H1 (cell line): ENCODE results near the gene PLPP2. TPM values are rescaled to one million over a fixed set of nuclear protein-coding genes. Genes with fewer than 3 reads are reported as not detected.

Experiments
- CTCF ChIA-PET: fragments of 300-600 bp; sonication (Branson Sonifier 250); formaldehyde crosslinking; loops from one replicate; lab custom pipeline; 2021; ENCODE audit not compliant: partially characterized antibody; lab: Charles Lee
- POLR2A ChIA-PET: fragments of 300-600 bp; sonication (Branson Sonifier 250); formaldehyde crosslinking; loops from one replicate; lab custom pipeline; 2021; ENCODE audit warnings: inconsistent platforms; ENCODE audit not compliant: partially characterized antibody; lab: Charles Lee
- DNase-seq, 2 experiments: peaks; one replicate each; pipeline versions ENCODE4 v3.0.0 to v3.0.0-alpha.2; 2010 to 2022; ENCODE audit warnings: low spot score in 2 of 2, low read depth in 1 of 2, mixed read lengths in 1 of 2
- FAIRE-seq: peaks from 2 replicates; lab custom pipeline; 2011; peaks lifted over from hg19 to GRCh38; lab: Jason Lieb, UNC
- H2AFZ ChIP-seq: 2 replicates; pipeline ENCODE4 v1.8.1; 2012; ENCODE audit warnings: low read length, inconsistent platforms
- H2AK5ac ChIP-seq: 2 replicates; pipeline ENCODE4 v1.6.1; 2013; ENCODE audit warnings: low read depth, low read length
- H2BK120ac ChIP-seq: replicated peaks from 2 replicates; pipeline ENCODE3; 2013; ENCODE audit warnings: low read depth, low read length, inconsistent platforms
- H2BK12ac ChIP-seq: 2 replicates; pipeline ENCODE4 v1.6.1; 2013; ENCODE audit warnings: low read depth, low read length
- H2BK15ac ChIP-seq: 2 replicates; pipeline ENCODE4 v1.6.1; 2013; ENCODE audit warnings: low read length
- H2BK20ac ChIP-seq: 2 replicates; pipeline ENCODE4 v1.6.1; 2013; ENCODE audit warnings: low read length
- H2BK5ac ChIP-seq: 2 replicates; pipeline ENCODE4 v1.6.1; 2013; ENCODE audit warnings: low read depth, low read length
- H3K14ac ChIP-seq: 2 replicates; pipeline ENCODE4 v1.6.1; 2013; ENCODE audit warnings: inconsistent platforms; ENCODE audit not compliant: insufficient read length
- H3K18ac ChIP-seq: 2 replicates; pipeline ENCODE4 v1.6.1; 2013; ENCODE audit warnings: low read length; ENCODE audit errors: extremely low read depth
- H3K23ac ChIP-seq: 2 replicates; pipeline ENCODE4 v1.6.1; 2013; ENCODE audit warnings: inconsistent platforms; ENCODE audit not compliant: insufficient read length
- H3K23me2 ChIP-seq: 2 replicates; pipeline ENCODE4 v1.6.1; 2013; ENCODE audit warnings: low read depth, low read length
- H3K27ac ChIP-seq: 2 replicates; pipeline ENCODE4 v1.6.1; 2011; ENCODE audit warnings: low read depth, low read length, inconsistent platforms
- H3K27me3 ChIP-seq, 4 experiments: replicated peaks in 1 of 4; 1 replicate in 1 of 4; 2 replicates in 3 of 4; pipeline versions ENCODE4 v1.6.1 to v1.8.1; 2011 to 2013; ENCODE audit warnings: low read length in 3 of 4, mild to moderate bottlenecking in 3 of 4, inconsistent platforms in 2 of 4, mixed read lengths in 2 of 4, moderate library complexity in 1 of 4; ENCODE audit not compliant: control insufficient read depth in 3 of 4, insufficient read depth in 3 of 4; ENCODE audit errors: extremely low read depth in 1 of 4
- H3K36me3 ChIP-seq, 4 experiments: 2 replicates each; pipeline versions ENCODE4 v1.6.1 to v1.8.1; 2011 to 2013; ENCODE audit warnings: mild to moderate bottlenecking in 4 of 4, low read length in 3 of 4, moderate library complexity in 2 of 4, control low read depth in 1 of 4, inconsistent platforms in 1 of 4; ENCODE audit not compliant: insufficient read depth in 4 of 4, control insufficient read depth in 2 of 4
- H3K4ac ChIP-seq: replicated peaks from 2 replicates; pipeline ENCODE3; 2013; ENCODE audit warnings: low read length, low read depth, mixed read lengths, inconsistent platforms; ENCODE audit not compliant: insufficient read length
- H3K4me1 ChIP-seq, 4 experiments: replicated peaks in 1 of 4; 1 replicate in 1 of 4; 2 replicates in 3 of 4; pipeline versions ENCODE4 v1.6.1 to v1.8.1; 2011 to 2013; ENCODE audit warnings: low read length in 3 of 4, inconsistent platforms in 2 of 4, mixed read lengths in 1 of 4; ENCODE audit not compliant: insufficient read depth in 4 of 4, control insufficient read depth in 3 of 4
- H3K4me2 ChIP-seq, 2 experiments: 2 replicates each; pipeline versions ENCODE4 v1.6.1 to v1.8.1; 2011 to 2013; ENCODE audit warnings: low read depth in 2 of 2, low read length in 2 of 2, control low read depth in 1 of 2, inconsistent platforms in 1 of 2, mild to moderate bottlenecking in 1 of 2; ENCODE audit not compliant: insufficient read depth in 1 of 2
- H3K4me3 ChIP-seq, 4 experiments: fragments of 200-600, 300-600 bp in 1 of 4; sonication (generic), shearing (Covaris generic), sonication (Bioruptor Twin) in 1 of 4; 2 replicates each; pipeline versions ENCODE4 v1.5.1 to v1.8.1; 2011 to 2016; ENCODE audit warnings: low read length in 4 of 4, low read depth in 3 of 4, control low read depth in 2 of 4, inconsistent platforms in 2 of 4, mild to moderate bottlenecking in 2 of 4, mixed read lengths in 1 of 4, moderate library complexity in 1 of 4; ENCODE audit not compliant: insufficient read depth in 2 of 4; ENCODE audit errors: extremely low read depth in 1 of 4
- H3K56ac ChIP-seq: replicated peaks from 2 replicates; pipeline ENCODE3; 2013; ENCODE audit warnings: low read depth, mild to moderate bottlenecking, mixed read lengths, low read length, inconsistent platforms; ENCODE audit not compliant: insufficient read length
- H3K79me1 ChIP-seq: 2 replicates; pipeline ENCODE4 v1.6.1; 2013; ENCODE audit warnings: low read depth, low read length, control low read depth
- H3K79me2 ChIP-seq, 2 experiments: 2 replicates each; pipeline versions ENCODE4 v1.6.1 to v1.8.1; 2012 to 2013; ENCODE audit warnings: low read length in 2 of 2, mild to moderate bottlenecking in 2 of 2, inconsistent platforms in 1 of 2; ENCODE audit not compliant: insufficient read depth in 2 of 2, control insufficient read depth in 1 of 2
- H3K9ac ChIP-seq, 4 experiments: replicated peaks in 1 of 4; 1 replicate in 1 of 4; 2 replicates in 3 of 4; pipeline versions ENCODE4 v1.6.1 to v1.8.1; 2011 to 2013; ENCODE audit warnings: low read depth in 3 of 4, low read length in 3 of 4, control low read depth in 2 of 4, mild to moderate bottlenecking in 2 of 4, moderate library complexity in 2 of 4, inconsistent platforms in 1 of 4; ENCODE audit errors: extremely low read depth in 1 of 4
- H3K9me3 ChIP-seq, 2 experiments: 2 replicates each; pipeline versions ENCODE4 v1.6.1 to v1.8.1; 2012 to 2013; ENCODE audit warnings: mild to moderate bottlenecking in 2 of 2, moderate library complexity in 2 of 2, control low read depth in 1 of 2, inconsistent platforms in 1 of 2, low read depth in 1 of 2, low read length in 1 of 2, mixed read lengths in 1 of 2; ENCODE audit not compliant: insufficient read depth in 2 of 2
- H4K20me1 ChIP-seq, 2 experiments: replicated peaks in 1 of 2; 2 replicates each; pipeline versions ENCODE3 to v1.8.1; 2011 to 2013; ENCODE audit warnings: inconsistent platforms in 2 of 2, low read length in 2 of 2, mild to moderate bottlenecking in 1 of 2; ENCODE audit not compliant: insufficient read depth in 2 of 2, control insufficient read depth in 1 of 2
- H4K5ac ChIP-seq: 2 replicates; pipeline ENCODE4 v1.6.1; 2013; ENCODE audit warnings: low read length, low read depth, mixed read lengths, inconsistent platforms; ENCODE audit not compliant: insufficient read length
- H4K8ac ChIP-seq: 2 replicates; pipeline ENCODE4 v1.8.0; 2013; ENCODE audit warnings: mild to moderate bottlenecking, moderate library complexity, low read length, inconsistent platforms; ENCODE audit not compliant: insufficient read depth; ENCODE audit errors: extremely low read depth
- H4K91ac ChIP-seq: replicated peaks from 2 replicates; pipeline ENCODE3; 2013; ENCODE audit warnings: low read length, mixed read lengths, inconsistent platforms; ENCODE audit not compliant: insufficient read length
- CHD1 ChIP-seq: IDR thresholded peaks from 2 replicates; pipeline ENCODE4 v1.6.1; 2012; ENCODE audit warnings: low read depth, low read length, improper control_type of control experiment
- NANOG ChIP-seq: IDR thresholded peaks from 2 replicates; pipeline ENCODE4 v1.6.1; 2011; ENCODE audit warnings: low read length, low read depth, mild to moderate bottlenecking, inconsistent platforms; ENCODE audit not compliant: insufficient read depth, poor library complexity, severe bottlenecking
- RBBP5 ChIP-seq: IDR thresholded peaks from 2 replicates; pipeline ENCODE4 v1.7.1; 2012; ENCODE audit warnings: low read depth, mild to moderate bottlenecking, inconsistent platforms, low read length, moderate library complexity, borderline replicate concordance
- TAF7 ChIP-seq: optimal IDR thresholded peaks from 2 replicates; pipeline ENCODE3; 2011; ENCODE audit warnings: low read depth, mild to moderate bottlenecking, inconsistent platforms, low read length, moderate library complexity, borderline replicate concordance
- WGBS, 2 experiments: shearing (Covaris generic) in 1 of 2; methylation state at CpG; one replicate each; pipeline versions ENCODE4 v1.1.6 to v1.1.7; 2013 to 2015; ENCODE audit warnings: low lambda C conversion rate in 2 of 2, mixed read lengths in 2 of 2, inconsistent platforms in 1 of 2, low coverage in 1 of 2, missing lambda C conversion rate in 1 of 2; ENCODE audit not compliant: insufficient replicate concordance in 2 of 2, insufficient coverage in 1 of 2, insufficient read length in 1 of 2; ENCODE audit errors: extremely low coverage in 1 of 2, missing lambda C conversion rate in 1 of 2; 5-methylcytosine and 5-hydroxymethylcytosine counted together
- polyA plus RNA-seq, 7 experiments: library from polyadenylated mRNA; depleted of rRNA in 3 of 7; stranded (reverse) in 5 of 7; unstranded in 2 of 7; fragments of >200 nt in 5 of 7; fragments of 200-250 nt in 2 of 7; gene quantifications; 1 replicate in 5 of 7; 2 replicates in 1 of 7; 4 replicates in 1 of 7; pipeline versions ENCODE4 v1.2.1 to v1.2.3, GENCODE V29; 2011 to 2013; ENCODE audit warnings: missing spikeins in 2 of 7, mixed read lengths in 2 of 7
- total RNA-seq: library from RNA; stranded (reverse); fragmentation: NEBNext Ultra II Directional; extraction: Animal tissue kit (Norgen Biotek cat#: 25700); gene quantifications from 2 replicates; pipeline ENCODE4 v1.2.1, GENCODE V29; 2021

The PLPP2 gene
- total and polyA plus RNA-seq, 2 of the 8 experiments (the other 6 are each of a cell fraction or from before 2014, with no cell fraction given), result 101 to 195 TPM

- CTCF ChIA-PET, result interaction anchor here (0.7 kb wide), 1 partner anchor 20 kb away, joined by 3 read pairs; no protein-coding TSS in a partner anchor
- H3K36me3 ChIP-seq, result peaks cover 0 to 4% (median 0%) of the 10 kb centered on the region in 4 experiments; a peak in 1 of 8 replicates
- no peak for FAIRE-seq
- TF ChIP-seq TAF7 (no peak), RBBP5 (no peak), NANOG (no peak), CHD1 (no peak)
Measured at GRCh38 chr19:246551-246950, 44.7 kb downstream of the PLPP2 start.

More at GRCh38 chr19:246551-246950, 44.7 kb downstream of the PLPP2 start:
- Histone ChIP-seq H3K79me1 (no peaks in the 10 kb centered on the region), H3K9ac (no peak overlapping the region), H3K4me3 (no peak overlapping the region), H3K14ac (no peak overlapping the region), H2AK5ac (no peak overlapping the region), H3K23ac (no peak overlapping the region), H3K27me3 (no peaks in the 10 kb centered on the region), H2BK12ac (no peak overlapping the region), H2BK5ac (no peak overlapping the region), H3K4me2 (no peak overlapping the region), H4K20me1 (no peaks in the 10 kb centered on the region), H2BK15ac (no peak overlapping the region), H3K4ac (no peak overlapping the region), H3K79me2 (no peaks in the 10 kb centered on the region), H3K56ac (no peak overlapping the region), H3K18ac (no peak overlapping the region), H3K23me2 (peaks cover 6% of the 10 kb centered on the region; the same call in 1 of the 2 replicates), H3K27ac (no peak overlapping the region), H2AFZ (no peak overlapping the region), H4K8ac (no peak overlapping the region), H2BK120ac (no peak overlapping the region), H2BK20ac (no peak overlapping the region), H3K4me1 (no peaks in the 10 kb centered on the region), H4K5ac (no peak overlapping the region), H3K9me3 (peaks cover 4 to 6% of the 10 kb centered on the region in 2 experiments; a peak in 2 of 4 replicates), H4K91ac (no peak overlapping the region)
- WGBS, 2 experiments, result 94% methylated on average over 13 of the region's 48 CpGs; no CpG with 5 or more reads in 1 of the 2 experiments
- peak in 1 of 2 experiments; percentile 52 for DNase-seq
- POLR2A ChIA-PET, result interaction anchor here (1.2 kb wide), 1 partner anchor 43 kb away, joined by 3 read pairs; no protein-coding TSS in a partner anchor
